HG02759 (cell line): ENCODE data around the gene C4orf51.

Source experiments
- ATAC-seq: cut with Tn5 transposase; IDR thresholded peaks from one replicate; pipeline ENCODE4 v1.9.1; 2021; ENCODE audit warnings: mild to moderate bottlenecking, moderate library complexity; ENCODE audit not compliant: unreplicated experiment

Gene C4orf51

GRCh38 chr4:145709336-145709735, 29.4 kb downstream of the C4orf51 start:
- ATAC-seq, result no peak

GRCh38 chr4:145709843-145710242, 29.9 kb downstream of the C4orf51 start:
- peak; percentile 55 for ATAC-seq

GRCh38 chr4:145716200-145716599, 36.3 kb downstream of the C4orf51 start:
- no peak for ATAC-seq

GRCh38 chr4:145716661-145717200, 36.8 kb downstream of the C4orf51 start:
- ATAC-seq, result no peak

DNA sequence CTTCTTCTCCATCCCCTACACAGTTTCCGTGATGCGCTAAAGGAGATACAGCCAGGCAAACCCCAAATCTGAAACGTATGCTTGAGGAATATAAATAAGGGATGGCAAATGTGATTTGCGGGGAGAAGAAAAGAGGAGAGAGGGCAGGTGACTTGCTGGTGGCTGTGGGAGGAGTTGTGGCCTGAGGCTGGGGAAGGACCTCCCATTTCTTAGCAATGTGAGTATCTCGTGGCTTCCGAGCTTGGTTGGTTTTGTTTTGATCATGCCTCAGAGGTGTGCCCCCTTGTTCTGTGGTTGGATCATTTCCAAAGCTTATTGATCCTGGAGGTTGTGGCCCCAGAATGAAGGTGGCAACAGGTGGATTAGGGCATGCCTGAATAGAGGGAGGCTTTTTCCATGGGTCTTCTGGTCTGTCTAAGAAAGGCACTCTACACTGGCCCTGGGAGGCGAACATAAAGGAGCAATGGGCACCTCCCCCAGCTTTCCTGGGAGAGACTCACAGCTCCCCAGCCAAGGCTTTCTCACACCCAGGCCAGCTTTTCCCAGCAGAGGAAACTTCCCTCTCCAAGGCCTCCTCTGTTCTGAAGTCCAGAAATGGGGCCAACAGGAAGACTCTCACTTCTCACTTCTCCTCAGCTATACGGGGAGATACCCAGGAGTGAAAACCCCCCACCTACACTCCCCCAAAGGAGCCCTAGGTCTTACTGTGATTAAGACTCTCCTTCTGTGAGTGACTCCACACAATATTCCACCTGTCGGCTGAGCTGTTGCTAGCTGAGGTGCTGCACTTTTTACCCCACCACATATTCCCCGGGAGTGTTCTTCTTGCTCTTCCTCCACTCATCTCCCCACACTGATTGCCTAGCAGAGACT, 40.0 kb downstream of the C4orf51 start:
- peak; percentile 86 for ATAC-seq

- peak; percentile 40 for ATAC-seq
These were observed 40.7 kb downstream of the C4orf51 start for GRCh38 chr4:145720656-145721055.

DNA sequence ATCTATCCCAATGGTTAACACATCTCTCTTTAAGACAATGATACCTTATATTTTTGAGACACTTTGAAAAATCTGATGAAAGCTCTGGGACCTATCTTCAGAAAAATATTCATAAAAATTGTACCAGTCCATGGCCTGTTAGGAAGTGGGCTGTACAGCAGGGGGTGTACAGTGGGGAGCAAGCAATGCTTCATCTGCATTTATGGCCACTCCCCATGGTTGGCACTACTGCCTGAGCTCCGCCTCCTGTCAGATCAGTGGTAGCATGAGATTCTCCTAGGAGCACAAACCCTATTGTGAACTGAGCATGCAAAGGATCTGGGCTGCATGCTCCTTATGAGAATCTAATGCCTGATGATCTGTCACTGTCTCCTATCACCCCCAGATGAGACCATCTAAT, 42.6 kb downstream of the C4orf51 start:
- no peak for ATAC-seq

GRCh38 chr4:145723336-145723735, 43.4 kb downstream of the C4orf51 start:
- no peak for ATAC-seq

GRCh38 chr4:145730026-145730425, 50.1 kb downstream of the C4orf51 start:
- no peak for ATAC-seq

- no peak for ATAC-seq
These were observed 51.1 kb downstream of the C4orf51 start for GRCh38 chr4:145731028-145731427.

DNA sequence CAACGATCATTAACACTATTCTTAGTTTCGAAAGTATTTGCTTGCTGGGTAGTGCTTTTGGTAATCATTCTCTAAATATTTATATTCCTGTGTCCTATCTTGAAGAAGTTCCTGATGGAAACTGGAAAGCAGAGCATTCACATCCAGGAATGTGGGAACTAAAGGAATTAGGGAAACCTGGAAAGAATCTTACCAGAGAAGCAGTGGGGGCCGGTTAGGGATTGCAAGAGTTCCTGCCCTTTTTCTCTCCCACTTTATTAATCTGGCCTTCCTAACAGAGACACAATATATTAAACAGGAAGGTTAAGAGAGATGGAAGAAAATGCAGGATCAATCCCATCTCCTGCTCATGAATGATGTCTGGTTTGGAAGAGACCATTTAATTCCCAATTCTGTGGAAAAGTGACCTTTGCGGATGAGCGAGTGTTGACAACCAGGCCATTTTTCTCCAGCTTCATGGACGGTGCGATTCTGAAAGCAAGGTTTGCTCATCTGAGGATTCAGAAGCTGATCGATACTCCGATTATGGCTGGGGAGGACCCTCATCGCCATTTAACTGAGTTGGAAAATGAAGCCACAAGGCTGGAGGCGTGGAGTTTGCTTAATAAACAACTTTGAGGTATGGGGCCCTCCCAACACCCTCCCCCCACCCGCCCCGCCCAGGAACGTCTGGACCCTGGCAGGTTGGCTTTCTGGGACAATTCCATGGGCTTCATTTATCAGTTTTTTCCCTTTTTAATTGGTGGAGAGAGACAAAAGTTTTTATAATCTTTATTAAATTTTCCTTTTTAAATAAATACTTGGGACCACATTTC, 52.3 kb downstream of the C4orf51 start:
- ATAC-seq, result no peak

- ATAC-seq, result peak; percentile 87
These were observed 53.2 kb downstream of the C4orf51 start for GRCh38 chr4:145732895-145733880.

- ATAC-seq, result no peak
These were observed 54.1 kb downstream of the C4orf51 start for GRCh38 chr4:145734031-145734430.

GRCh38 chr4:145734576-145735346, 54.8 kb downstream of the C4orf51 start:
- ATAC-seq, result peak; percentile 33

DNA sequence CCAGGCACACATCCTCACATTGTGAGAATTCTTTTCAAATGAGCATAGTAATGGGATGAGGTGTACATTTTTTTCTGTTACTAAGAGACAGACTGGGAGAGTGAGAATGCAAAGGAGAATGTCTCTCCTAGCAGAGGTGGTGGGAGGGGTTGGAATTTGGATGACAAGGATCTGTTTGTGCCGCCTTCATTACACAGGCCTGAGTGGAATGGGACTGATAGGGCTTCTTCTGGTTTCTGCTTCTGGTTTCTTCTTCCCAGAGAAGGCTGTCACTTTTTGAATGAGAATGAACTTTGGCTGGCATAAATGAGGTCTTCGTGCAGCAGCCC, 55.4 kb downstream of the C4orf51 start:
- no peak for ATAC-seq

DNA sequence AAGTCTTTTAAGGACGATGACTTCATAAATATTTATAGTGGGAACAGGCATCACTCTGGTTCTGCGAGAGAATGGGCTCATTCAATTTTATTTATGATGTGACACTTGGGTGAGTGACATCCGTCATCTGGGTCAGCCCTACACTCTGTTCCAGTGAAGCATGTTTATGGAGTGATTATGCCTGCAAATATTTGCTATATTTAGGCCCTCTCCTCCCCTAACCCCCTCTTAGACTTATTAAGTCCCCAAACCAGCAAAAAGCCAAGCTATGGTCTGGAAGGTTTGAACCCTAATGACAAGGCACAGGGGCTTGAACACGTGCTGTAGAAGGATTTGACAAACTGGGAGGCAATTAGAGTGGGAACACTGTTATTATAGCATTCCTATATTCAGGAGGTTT, 55.9 kb downstream of the C4orf51 start:
- no peak for ATAC-seq

GRCh38 chr4:145736241-145736831, 56.4 kb downstream of the C4orf51 start:
- ATAC-seq, result no peak

GRCh38 chr4:145739845-145740244, 59.9 kb downstream of the C4orf51 start:
- ATAC-seq, result no peak

- ATAC-seq, result no peak
These were observed 60.9 kb downstream of the C4orf51 start for GRCh38 chr4:145740806-145741205.
